HepG2 (cell line): ENCODE measurements around the gene CELSR2. TPM values are rescaled to one million over a fixed set of nuclear protein-coding genes. Genes with fewer than 3 reads are reported as not detected.

Source experiments
- BORCS8-MEF2B ChIP-seq: sonication (generic); formaldehyde crosslinking; IDR thresholded peaks from 2 replicates; pipeline ENCODE4 v1.8.0; 2022; ENCODE audit warnings: mild to moderate bottlenecking, missing genetic modification reagents
- DR1 ChIP-seq: sonication (generic); formaldehyde crosslinking; IDR thresholded peaks from 2 replicates; pipeline ENCODE4 v1.8.0; 2021; ENCODE audit warnings: mild to moderate bottlenecking, missing genetic modification reagents, inconsistent platforms
- E2F1 ChIP-seq: sonication (generic); formaldehyde crosslinking; IDR thresholded peaks from 2 replicates; pipeline ENCODE4 v1.5.0; 2020; ENCODE audit warnings: missing genetic modification reagents
- HNF4G ChIP-seq, 2 experiments: sonication (generic) in 1 of 2; formaldehyde crosslinking in 1 of 2; IDR thresholded peaks; 2 replicates each; pipeline versions ENCODE4 v1.4.0 to v1.6.1; 2011 to 2020; ENCODE audit warnings: borderline replicate concordance in 2 of 2, low read depth in 2 of 2, mild to moderate bottlenecking in 2 of 2, low read length in 1 of 2, missing genetic modification reagents in 1 of 2, moderate library complexity in 1 of 2
- HOXA9 ChIP-seq: sonication (generic); formaldehyde crosslinking; IDR thresholded peaks from 2 replicates; pipeline ENCODE4 v1.8.1; 2022; ENCODE audit warnings: missing genetic modification reagents, mild to moderate bottlenecking, moderate library complexity, borderline replicate concordance
- KLF6 ChIP-seq: IDR thresholded peaks from 2 replicates; pipeline ENCODE4 v1.8.0; 2016; ENCODE audit warnings: missing biosample characterization, missing genetic modification reagents
- MLLT10 ChIP-seq: sonication (generic); formaldehyde crosslinking; IDR thresholded peaks from 2 replicates; pipeline ENCODE4 v1.4.0; 2020; ENCODE audit warnings: missing genetic modification reagents
- NR1H2 ChIP-seq: sonication (generic); formaldehyde crosslinking; IDR thresholded peaks from 2 replicates; pipeline ENCODE4 v1.8.1; 2022; ENCODE audit warnings: low read depth, missing genetic modification reagents, borderline replicate concordance
- RAD51 ChIP-seq: fragments of 450-650 bp; IDR thresholded peaks from 2 replicates; pipeline ENCODE4 v1.6.1; 2016; ENCODE audit warnings: borderline replicate concordance
- SIN3A ChIP-seq: IDR thresholded peaks from 2 replicates; pipeline ENCODE4 v1.6.1; 2011; ENCODE audit warnings: low read depth, mild to moderate bottlenecking, control low read depth, low read length, borderline replicate concordance
- SMARCE1 ChIP-seq: fragments of 450-650 bp; IDR thresholded peaks from 2 replicates; pipeline ENCODE4 v1.6.1; 2017; ENCODE audit warnings: borderline replicate concordance
- ZBTB3 ChIP-seq: sonication (generic); formaldehyde crosslinking; IDR thresholded peaks from 2 replicates; pipeline ENCODE4 v1.4.0; 2020; ENCODE audit warnings: low read depth, mild to moderate bottlenecking, moderate library complexity, missing genetic modification reagents, borderline replicate concordance
- ZBTB42 ChIP-seq: sonication (generic); formaldehyde crosslinking; IDR thresholded peaks from 2 replicates; pipeline ENCODE4 v1.5.0; 2020; ENCODE audit warnings: mild to moderate bottlenecking, missing genetic modification reagents
- ZFY ChIP-seq: sonication (generic); formaldehyde crosslinking; IDR thresholded peaks from 2 replicates; pipeline ENCODE4 v1.4.0; 2020; ENCODE audit warnings: missing genetic modification reagents
- ZNF20 ChIP-seq: sonication (generic); formaldehyde crosslinking; IDR thresholded peaks from 2 replicates; pipeline ENCODE4 v1.4.0; 2020; ENCODE audit warnings: mild to moderate bottlenecking, moderate library complexity, missing genetic modification reagents
- ZNF468 ChIP-seq: sonication (generic); formaldehyde crosslinking; IDR thresholded peaks from 2 replicates; pipeline ENCODE4 v1.8.0; 2022; ENCODE audit warnings: mild to moderate bottlenecking, moderate library complexity, missing genetic modification reagents
- ZNF567 ChIP-seq: sonication (generic); formaldehyde crosslinking; IDR thresholded peaks from 2 replicates; pipeline ENCODE4 v1.8.1; 2023; ENCODE audit warnings: mild to moderate bottlenecking, missing genetic modification reagents, borderline replicate concordance
- ZNF629 ChIP-seq: sonication (generic); formaldehyde crosslinking; conservative IDR thresholded peaks from 2 replicates; pipeline ENCODE4 v1.5.0; 2020; ENCODE audit warnings: missing genetic modification reagents
- ZSCAN30 ChIP-seq: sonication (generic); formaldehyde crosslinking; IDR thresholded peaks from 2 replicates; pipeline ENCODE4 v1.5.0; 2020; ENCODE audit warnings: mild to moderate bottlenecking, missing genetic modification reagents
- polyA plus RNA-seq, 8 experiments: library from polyadenylated mRNA; depleted of rRNA in 3 of 8; stranded (reverse) in 7 of 8; unstranded in 1 of 8; fragments of >200 nt; fragmentation: Illumina TruSeq in 4 of 8; extraction: Trizol in 4 of 8; gene quantifications; 2 replicates each; pipeline versions ENCODE4 v1.2.1 to v1.2.3, GENCODE V29; 2011 to 2016; ENCODE audit warnings: low read depth in 4 of 8, missing spikeins in 1 of 8, mixed read lengths in 1 of 8; ENCODE audit not compliant: insufficient read depth in 1 of 8
- total RNA-seq, 5 experiments: library from RNA; depleted of rRNA; stranded (reverse); fragments of >200 nt; fragmentation: Illumina TruSeq; extraction: Trizol; gene quantifications; 2 replicates each; pipeline ENCODE4 v1.2.3, GENCODE V29; 2016; ENCODE audit warnings: low read depth in 1 of 5
- TF ChIP-seq, protein P1 (sequence below): sonication (generic); formaldehyde crosslinking; conservative IDR thresholded peaks from 2 replicates; pipeline ENCODE4 v1.8.0; 2022; ENCODE audit warnings: low read depth, missing genetic modification reagents
- TF ChIP-seq, protein P2 (sequence below): sonication (generic); formaldehyde crosslinking; IDR thresholded peaks from 2 replicates; pipeline ENCODE4 v1.8.1; 2022; ENCODE audit warnings: low read depth, mild to moderate bottlenecking, missing genetic modification reagents
- TF ChIP-seq, protein P3 (sequence below): sonication (generic); formaldehyde crosslinking; IDR thresholded peaks from 2 replicates; pipeline ENCODE4 v1.4.0; 2020; ENCODE audit warnings: missing genetic modification reagents, low read depth, mild to moderate bottlenecking, borderline replicate concordance

Gene CELSR2
- total and polyA plus RNA-seq, 2 of the 13 experiments (the other 11 are each of a cell fraction or from before 2014, with no cell fraction given) = 4.0 to 6.6 TPM

- TF ChIP-seq, protein P1, sequence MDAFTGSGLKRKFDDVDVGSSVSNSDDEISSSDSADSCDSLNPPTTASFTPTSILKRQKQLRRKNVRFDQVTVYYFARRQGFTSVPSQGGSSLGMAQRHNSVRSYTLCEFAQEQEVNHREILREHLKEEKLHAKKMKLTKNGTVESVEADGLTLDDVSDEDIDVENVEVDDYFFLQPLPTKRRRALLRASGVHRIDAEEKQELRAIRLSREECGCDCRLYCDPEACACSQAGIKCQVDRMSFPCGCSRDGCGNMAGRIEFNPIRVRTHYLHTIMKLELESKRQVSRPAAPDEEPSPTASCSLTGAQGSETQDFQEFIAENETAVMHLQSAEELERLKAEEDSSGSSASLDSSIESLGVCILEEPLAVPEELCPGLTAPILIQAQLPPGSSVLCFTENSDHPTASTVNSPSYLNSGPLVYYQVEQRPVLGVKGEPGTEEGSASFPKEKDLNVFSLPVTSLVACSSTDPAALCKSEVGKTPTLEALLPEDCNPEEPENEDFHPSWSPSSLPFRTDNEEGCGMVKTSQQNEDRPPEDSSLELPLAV (CRISPR knock-in tag) = no peak
- no peak; the same call in 1 of the 2 replicates for TF ChIP-seq SIN3A
- no peak for TF ChIP-seq ZBTB3 (CRISPR knock-in tag)
- no peak for TF ChIP-seq ZNF20 (CRISPR knock-in tag)
- peak; percentile 57 for TF ChIP-seq HNF4G (IDR thresholded peaks at IDR 0.05; ENCODE audit: borderline replicate concordance, low read depth, low read length)
- TF ChIP-seq HNF4G (CRISPR knock-in tag; IDR thresholded peaks at IDR 0.05; ENCODE audit: borderline replicate concordance, low read depth) = no peak
- no peak for TF ChIP-seq E2F1
- no peak for TF ChIP-seq BORCS8-MEF2B (CRISPR knock-in tag)
- no peak for TF ChIP-seq ZNF567 (CRISPR knock-in tag)
- peak; percentile 60; the same call in 1 of the 2 replicates for TF ChIP-seq ZFY (CRISPR knock-in tag)
- no peak for TF ChIP-seq ZNF468 (CRISPR knock-in tag)
- TF ChIP-seq ZBTB42 (CRISPR knock-in tag) = no peak
- no peak for TF ChIP-seq ZNF629 (CRISPR knock-in tag)
- no peak for TF ChIP-seq MLLT10 (CRISPR knock-in tag)
- TF ChIP-seq RAD51 = no peak
- peak; percentile 88 for TF ChIP-seq KLF6 (CRISPR knock-in tag)
- TF ChIP-seq SMARCE1 = no peak
- TF ChIP-seq DR1 (CRISPR knock-in tag) = no peak
- TF ChIP-seq, protein P2, sequence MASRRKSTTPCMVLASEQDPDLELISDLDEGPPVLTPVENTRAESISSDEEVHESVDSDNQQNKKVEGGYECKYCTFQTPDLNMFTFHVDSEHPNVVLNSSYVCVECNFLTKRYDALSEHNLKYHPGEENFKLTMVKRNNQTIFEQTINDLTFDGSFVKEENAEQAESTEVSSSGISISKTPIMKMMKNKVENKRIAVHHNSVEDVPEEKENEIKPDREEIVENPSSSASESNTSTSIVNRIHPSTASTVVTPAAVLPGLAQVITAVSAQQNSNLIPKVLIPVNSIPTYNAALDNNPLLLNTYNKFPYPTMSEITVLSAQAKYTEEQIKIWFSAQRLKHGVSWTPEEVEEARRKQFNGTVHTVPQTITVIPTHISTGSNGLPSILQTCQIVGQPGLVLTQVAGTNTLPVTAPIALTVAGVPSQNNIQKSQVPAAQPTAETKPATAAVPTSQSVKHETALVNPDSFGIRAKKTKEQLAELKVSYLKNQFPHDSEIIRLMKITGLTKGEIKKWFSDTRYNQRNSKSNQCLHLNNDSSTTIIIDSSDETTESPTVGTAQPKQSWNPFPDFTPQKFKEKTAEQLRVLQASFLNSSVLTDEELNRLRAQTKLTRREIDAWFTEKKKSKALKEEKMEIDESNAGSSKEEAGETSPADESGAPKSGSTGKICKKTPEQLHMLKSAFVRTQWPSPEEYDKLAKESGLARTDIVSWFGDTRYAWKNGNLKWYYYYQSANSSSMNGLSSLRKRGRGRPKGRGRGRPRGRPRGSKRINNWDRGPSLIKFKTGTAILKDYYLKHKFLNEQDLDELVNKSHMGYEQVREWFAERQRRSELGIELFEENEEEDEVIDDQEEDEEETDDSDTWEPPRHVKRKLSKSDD (CRISPR knock-in tag) = no peak
- TF ChIP-seq, protein P3, sequence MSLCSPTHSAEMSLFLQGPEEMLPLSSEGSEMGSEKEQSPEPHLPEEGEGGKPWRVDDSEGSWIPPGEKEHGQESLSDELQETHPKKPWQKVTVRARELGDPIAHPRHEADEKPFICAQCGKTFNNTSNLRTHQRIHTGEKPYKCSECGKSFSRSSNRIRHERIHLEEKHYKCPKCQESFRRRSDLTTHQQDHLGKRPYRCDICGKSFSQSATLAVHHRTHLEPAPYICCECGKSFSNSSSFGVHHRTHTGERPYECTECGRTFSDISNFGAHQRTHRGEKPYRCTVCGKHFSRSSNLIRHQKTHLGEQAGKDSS (CRISPR knock-in tag) = peak; percentile 26; the same call in 1 of the 2 replicates
- TF ChIP-seq HOXA9 = no peak
- no peak for TF ChIP-seq NR1H2 (CRISPR knock-in tag)
- peak; percentile 62; the same call in 1 of the 2 replicates for TF ChIP-seq ZSCAN30 (CRISPR knock-in tag)
Measured at GRCh38 chr1:109274533-109275476, 25.5 kb downstream of the CELSR2 start (continued).
